ENCODE data around the gene AP2B1. TPM values are rescaled to one million over a fixed set of nuclear protein-coding genes. Genes with fewer than 3 reads are reported as not detected.

Gene AP2B1
- polyA plus RNA-seq, 1 donor (not counting 4 experiments of a cell fraction or from before 2014, with no cell fraction given), result 189 TPM

DNA sequence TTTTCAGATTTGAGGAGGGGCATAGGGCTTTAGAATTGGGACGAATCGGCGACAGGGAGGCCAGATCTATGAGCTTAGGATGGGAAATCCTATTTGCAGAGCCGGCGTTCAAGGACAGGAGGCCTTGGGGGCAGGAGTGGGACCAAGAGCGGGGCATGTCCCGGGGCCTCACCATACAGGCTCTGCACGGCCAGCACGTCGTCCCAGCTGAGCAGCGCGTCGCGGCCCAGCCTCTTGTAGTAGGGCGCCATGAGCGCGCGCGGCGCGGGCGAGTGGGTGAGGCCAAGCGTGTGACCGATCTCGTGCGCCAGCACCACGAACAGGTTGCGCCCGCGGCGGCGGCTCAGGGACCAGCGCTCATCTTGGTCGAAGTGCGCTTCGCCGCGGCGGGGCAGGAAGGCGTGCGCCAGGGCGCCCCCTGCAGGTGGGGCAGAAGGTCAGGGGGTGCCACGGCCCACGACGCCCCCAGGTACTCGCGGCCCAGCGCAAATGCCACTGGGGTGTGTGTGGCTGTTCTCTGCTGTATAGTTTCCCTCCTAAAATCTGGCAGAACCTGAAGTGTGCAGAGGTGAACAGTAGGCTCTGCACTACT is 182.9 kb downstream of the AP2B1 start:
- Histone ChIP-seq H3K4me1 (ENCODE audit: control insufficient read depth, extremely low read depth, insufficient read depth, low read length) (peaks cover 6% of the 10 kb centered on the region), H4K20me1 (ENCODE audit: control insufficient read depth, extremely low read depth, insufficient read depth, low read length) (no peaks in the 10 kb centered on the region), H3K9me1 (ENCODE audit: control insufficient read depth, extremely low read depth, insufficient read depth, low read length) (no peaks in the 10 kb centered on the region), H3K27ac (ENCODE audit: control insufficient read depth, insufficient read depth, low read length) (no peak overlapping the region), H2AFZ (ENCODE audit: control insufficient read depth, low read length) (no peak overlapping the region), H3K9me3 (ENCODE audit: control insufficient read depth, low read depth, low read length) (no peaks in the 10 kb centered on the region), H3K36me3 (ENCODE audit: control insufficient read depth in 2 of 2, extremely low read depth in 1 of 2, insufficient read depth in 2 of 2, low read length in 2 of 2) (peaks cover 0 to 5% of the 10 kb centered on the region in 2 experiments), H3K27me3 (ENCODE audit: control insufficient read depth, extremely low read depth, insufficient read depth, low read length) (no peaks in the 10 kb centered on the region), H3K79me2 (ENCODE audit: control insufficient read depth, insufficient read depth, low read length) (no peaks in the 10 kb centered on the region), H3K4me3 (ENCODE audit: control insufficient read depth in 2 of 3, extremely low read depth in 1 of 3, insufficient read depth in 2 of 3, low read depth in 1 of 3, low read length in 3 of 3) (no peak overlapping the region), H3K4me2 (ENCODE audit: control insufficient read depth, extremely low read depth, insufficient read depth, low read depth, low read length) (no peak overlapping the region), H3K9ac (ENCODE audit: control insufficient read depth, extremely low read depth, insufficient read depth, low read length) (no peak overlapping the region)
- FAIRE-seq (no peak), DNase-seq (ENCODE audit: low read depth, low spot score) (no peak)
- TF ChIP-seq, protein P1, sequence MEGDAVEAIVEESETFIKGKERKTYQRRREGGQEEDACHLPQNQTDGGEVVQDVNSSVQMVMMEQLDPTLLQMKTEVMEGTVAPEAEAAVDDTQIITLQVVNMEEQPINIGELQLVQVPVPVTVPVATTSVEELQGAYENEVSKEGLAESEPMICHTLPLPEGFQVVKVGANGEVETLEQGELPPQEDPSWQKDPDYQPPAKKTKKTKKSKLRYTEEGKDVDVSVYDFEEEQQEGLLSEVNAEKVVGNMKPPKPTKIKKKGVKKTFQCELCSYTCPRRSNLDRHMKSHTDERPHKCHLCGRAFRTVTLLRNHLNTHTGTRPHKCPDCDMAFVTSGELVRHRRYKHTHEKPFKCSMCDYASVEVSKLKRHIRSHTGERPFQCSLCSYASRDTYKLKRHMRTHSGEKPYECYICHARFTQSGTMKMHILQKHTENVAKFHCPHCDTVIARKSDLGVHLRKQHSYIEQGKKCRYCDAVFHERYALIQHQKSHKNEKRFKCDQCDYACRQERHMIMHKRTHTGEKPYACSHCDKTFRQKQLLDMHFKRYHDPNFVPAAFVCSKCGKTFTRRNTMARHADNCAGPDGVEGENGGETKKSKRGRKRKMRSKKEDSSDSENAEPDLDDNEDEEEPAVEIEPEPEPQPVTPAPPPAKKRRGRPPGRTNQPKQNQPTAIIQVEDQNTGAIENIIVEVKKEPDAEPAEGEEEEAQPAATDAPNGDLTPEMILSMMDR (optimal IDR thresholded peaks at IDR 0.05 in 1 of 3, IDR thresholded peaks at IDR 0.05 in 1 of 3, conservative IDR thresholded peaks at IDR 0.05 in 1 of 3; ENCODE audit: extremely low read depth in 1 of 3, insufficient read depth in 2 of 3, low read length in 3 of 3), result peak; percentile 24 to 53 (median 25)
- TF ChIP-seq EZH2 (IDR thresholded peaks at IDR 0.05; ENCODE audit: low read length), result no peak
- dilution Hi-C loops (cut with MboI; ENCODE audit: extremely low pct_ligation_motif_present, low sequenced_read_pairs), result no loop called here

DNA sequence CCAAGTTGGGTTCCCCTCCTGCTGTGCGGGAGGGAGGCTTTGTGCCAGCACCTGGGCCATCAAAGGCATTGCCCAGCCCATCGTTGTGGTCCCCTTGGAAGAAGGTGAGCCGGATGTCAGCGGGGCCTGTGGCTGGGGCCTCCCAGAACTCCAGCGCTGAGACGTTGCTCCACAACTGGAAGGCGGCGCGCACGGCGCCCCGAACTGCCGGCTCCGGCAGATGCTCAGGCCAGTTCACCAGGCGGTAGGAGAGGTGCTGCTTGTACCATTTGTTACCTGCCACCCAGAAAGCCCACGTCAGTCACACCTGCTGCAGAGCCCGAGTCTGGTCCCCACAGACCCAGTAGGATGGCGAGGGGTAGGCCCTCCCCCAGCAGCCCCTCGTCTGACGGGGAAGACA is 186.0 kb downstream of the AP2B1 start:
- H3K4me3 ChIP-seq (ENCODE audit: control insufficient read depth in 2 of 3, extremely low read depth in 1 of 3, insufficient read depth in 2 of 3, low read depth in 1 of 3, low read length in 3 of 3), result no peak overlapping the region
- dilution Hi-C loops (cut with MboI; ENCODE audit: extremely low pct_ligation_motif_present, low sequenced_read_pairs), result no loop called here
- no peak overlapping the region for H3K27ac ChIP-seq (ENCODE audit: control insufficient read depth, insufficient read depth, low read length)
- H3K36me3 ChIP-seq (ENCODE audit: control insufficient read depth in 2 of 2, extremely low read depth in 1 of 2, insufficient read depth in 2 of 2, low read length in 2 of 2), result peaks cover 8 to 10% of the 10 kb centered on the region in 2 experiments
- peaks cover 17% of the 10 kb centered on the region for H3K4me1 ChIP-seq (ENCODE audit: control insufficient read depth, extremely low read depth, insufficient read depth, low read length)
- DNase-seq (ENCODE audit: low read depth, low spot score) (no peak), FAIRE-seq (no peak)
- H3K9me3 ChIP-seq (ENCODE audit: control insufficient read depth, low read depth, low read length), result no peaks in the 10 kb centered on the region
- H3K4me2 ChIP-seq (ENCODE audit: control insufficient read depth, extremely low read depth, insufficient read depth, low read depth, low read length), result no peak overlapping the region
- H3K27me3 ChIP-seq (ENCODE audit: control insufficient read depth, extremely low read depth, insufficient read depth, low read length), result no peaks in the 10 kb centered on the region
- no peak for TF ChIP-seq EZH2 (IDR thresholded peaks at IDR 0.05; ENCODE audit: low read length)
- TF ChIP-seq, protein P1 (optimal IDR thresholded peaks at IDR 0.05 in 1 of 3, IDR thresholded peaks at IDR 0.05 in 1 of 3, conservative IDR thresholded peaks at IDR 0.05 in 1 of 3; ENCODE audit: extremely low read depth in 1 of 3, insufficient read depth in 2 of 3, low read length in 3 of 3), result no peak
- H4K20me1 ChIP-seq (ENCODE audit: control insufficient read depth, extremely low read depth, insufficient read depth, low read length), result no peaks in the 10 kb centered on the region
- no peaks in the 10 kb centered on the region for H3K79me2 ChIP-seq (ENCODE audit: control insufficient read depth, insufficient read depth, low read length)
- no peak overlapping the region for H3K9ac ChIP-seq (ENCODE audit: control insufficient read depth, extremely low read depth, insufficient read depth, low read length)
- H2AFZ ChIP-seq (ENCODE audit: control insufficient read depth, low read length), result no peak overlapping the region
- no peaks in the 10 kb centered on the region for H3K9me1 ChIP-seq (ENCODE audit: control insufficient read depth, extremely low read depth, insufficient read depth, low read length)
